Hepatocyte (in vitro differentiated cells): ENCODE measurements around the gene IKBIP. TPM values are rescaled to one million over a fixed set of nuclear protein-coding genes. Genes with fewer than 3 reads are reported as not detected.

Experiments
- DNase-seq: peaks from one replicate; pipeline ENCODE4 v3.0.0-alpha.2; 2016; ENCODE audit warnings: low spot score
- H2AFZ ChIP-seq: fragments of 200-600 bp; sonication (generic); 2 replicates; pipeline ENCODE4 v1.6.0; 2016; ENCODE audit warnings: antibody characterized with exemption, mild to moderate bottlenecking
- H3K27ac ChIP-seq: fragments of 200-600 bp; sonication (generic); 2 replicates; pipeline ENCODE4 v1.5.1; 2016; ENCODE audit warnings: mild to moderate bottlenecking
- H3K27me3 ChIP-seq: fragments of 200-600 bp; sonication (generic); 2 replicates; pipeline ENCODE4 v1.6.1; 2016
- H3K36me3 ChIP-seq: fragments of 200-600 bp; sonication (generic); replicated peaks from 2 replicates; pipeline ENCODE4 v1.5.1; 2016; ENCODE audit warnings: low read depth; ENCODE audit not compliant: insufficient read depth
- H3K4me1 ChIP-seq: fragments of 200-600 bp; sonication (generic); 2 replicates; pipeline ENCODE4 v1.5.1; 2016; ENCODE audit warnings: mild to moderate bottlenecking, moderate library complexity; ENCODE audit not compliant: insufficient read depth
- H3K4me2 ChIP-seq: fragments of 200-600 bp; sonication (generic); 2 replicates; pipeline ENCODE4 v1.6.0; 2016
- H3K4me3 ChIP-seq: fragments of 200-600 bp; sonication (generic); 2 replicates; pipeline ENCODE4 v1.5.1; 2016; ENCODE audit warnings: mild to moderate bottlenecking
- H3K79me2 ChIP-seq: fragments of 200-600 bp; sonication (generic); 2 replicates; pipeline ENCODE4 v1.6.0; 2017; ENCODE audit warnings: mild to moderate bottlenecking
- H3K9me2 ChIP-seq: fragments of 200-600 bp; sonication (generic); replicated peaks from 2 replicates; pipeline ENCODE4 v1.6.0; 2017; ENCODE audit warnings: mild to moderate bottlenecking; ENCODE audit not compliant: insufficient read depth
- H3K9me3 ChIP-seq: fragments of 200-600 bp; sonication (generic); 2 replicates; pipeline ENCODE4 v1.5.1; 2016; ENCODE audit warnings: low read depth, mild to moderate bottlenecking
- H4K20me1 ChIP-seq: fragments of 200-600 bp; sonication (generic); 2 replicates; pipeline ENCODE4 v1.6.0; 2016; ENCODE audit warnings: mild to moderate bottlenecking; ENCODE audit not compliant: insufficient read depth, poor library complexity, severe bottlenecking
- CTCF ChIP-seq: fragments of 200-600 bp; sonication (generic); IDR thresholded peaks from 2 replicates; pipeline ENCODE4 v1.5.1; 2016; ENCODE audit warnings: antibody characterized with exemption, mild to moderate bottlenecking; ENCODE audit not compliant: poor library complexity
- EZH2 ChIP-seq: fragments of 200-600 bp; sonication (generic); IDR thresholded peaks from 2 replicates; pipeline ENCODE4 v1.6.1; 2016; ENCODE audit warnings: antibody characterized with exemption, mild to moderate bottlenecking, borderline replicate concordance
- EZH2phosphoT487 ChIP-seq: fragments of 200-600 bp; sonication (generic); IDR thresholded peaks from one replicate; pipeline ENCODE4 v1.6.1; 2018; ENCODE audit warnings: antibody characterized with exemption, mild to moderate bottlenecking, low read depth, moderate library complexity; ENCODE audit not compliant: unreplicated experiment, severe bottlenecking
- WGBS: methylation state at CpG from one replicate; pipeline ENCODE4 v1.1.6; 2016; ENCODE audit warnings: low lambda C conversion rate; ENCODE audit errors: missing lambda C conversion rate; 5-methylcytosine and 5-hydroxymethylcytosine counted together
- polyA plus RNA-seq: library from polyadenylated mRNA; unstranded; fragments of >200 nt; fragmentation: Nextera tagmentation; extraction: Ambion mirVana; gene quantifications from 2 replicates; pipeline ENCODE4 v1.2.1, GENCODE V29; 2016
- total RNA-seq: library from RNA; depleted of rRNA; stranded (reverse); fragments of >200 nt; gene quantifications from 2 replicates; pipeline ENCODE4 v1.2.3, GENCODE V29; 2014

Gene IKBIP
- total and polyA plus RNA-seq, 2 experiments from 2014 or later = 38.0 to 45.5 TPM

- Histone ChIP-seq H3K4me3 (no peak overlapping the region), H3K79me2 (peaks cover 55% of the 10 kb centered on the region), H3K4me1 (no peaks in the 10 kb centered on the region), H3K9me2 (no peaks in the 10 kb centered on the region), H3K27me3 (no peaks in the 10 kb centered on the region), H3K9me3 (no peaks in the 10 kb centered on the region), H3K27ac (no peak overlapping the region), H3K4me2 (no peak overlapping the region), H3K36me3 (no peaks in the 10 kb centered on the region), H4K20me1 (no peaks in the 10 kb centered on the region), H2AFZ (no peak overlapping the region)
- TF ChIP-seq EZH2phosphoT487 (no peak), CTCF (no peak), EZH2 (no peak)
- WGBS = 93% methylated on average over 3 of the region's 3 CpGs
- no peak for DNase-seq
These were observed 5.1 kb downstream of the IKBIP start for GRCh38 chr12:98639491-98639890.

- H3K4me3 ChIP-seq = no peak overlapping the region
- no peak overlapping the region for H2AFZ ChIP-seq
- peaks cover 49% of the 10 kb centered on the region for H3K79me2 ChIP-seq
- H3K36me3 ChIP-seq = no peaks in the 10 kb centered on the region
- no peaks in the 10 kb centered on the region for H4K20me1 ChIP-seq
- H3K9me2 ChIP-seq = no peaks in the 10 kb centered on the region
- WGBS = 95% methylated on average over 2 of the region's 2 CpGs
- H3K27ac ChIP-seq = no peak overlapping the region
- no peaks in the 10 kb centered on the region for H3K27me3 ChIP-seq
- no peak for DNase-seq
- no peak overlapping the region for H3K4me2 ChIP-seq
- TF ChIP-seq EZH2phosphoT487 = no peak
- TF ChIP-seq CTCF = no peak
- no peak for TF ChIP-seq EZH2
- no peaks in the 10 kb centered on the region for H3K4me1 ChIP-seq
- H3K9me3 ChIP-seq = no peaks in the 10 kb centered on the region
These were observed 6.6 kb downstream of the IKBIP start for GRCh38 chr12:98638009-98638408.

GRCh38 chr12:98637068-98637467 is 7.5 kb downstream of the IKBIP start:
- H3K9me2 ChIP-seq = no peaks in the 10 kb centered on the region
- TF ChIP-seq EZH2phosphoT487 (no peak), EZH2 (no peak), CTCF (no peak)
- no peaks in the 10 kb centered on the region for H4K20me1 ChIP-seq
- no peak for DNase-seq
- 100% methylated on average over 2 of the region's 2 CpGs for WGBS
- H3K27ac ChIP-seq = no peak overlapping the region
- H3K79me2 ChIP-seq = peaks cover 42% of the 10 kb centered on the region
- H3K9me3 ChIP-seq = no peaks in the 10 kb centered on the region
- H3K27me3 ChIP-seq = no peaks in the 10 kb centered on the region
- no peaks in the 10 kb centered on the region for H3K36me3 ChIP-seq
- H3K4me3 ChIP-seq = no peak overlapping the region
- no peak overlapping the region for H3K4me2 ChIP-seq
- H2AFZ ChIP-seq = no peak overlapping the region
- H3K4me1 ChIP-seq = no peaks in the 10 kb centered on the region
